B cell (primary cell): ENCODE results near the gene VAPB.

ENCODE experiments used
- EZH2 ChIP-seq: IDR thresholded peaks from 2 replicates; pipeline ENCODE4 v1.6.1; 2012; ENCODE audit warnings: borderline replicate concordance, low read depth, mild to moderate bottlenecking, moderate library complexity, low read length; ENCODE audit not compliant: insufficient read depth, poor library complexity, severe bottlenecking
- TF ChIP-seq, protein P1 (sequence below): fragments of 200-600 bp; IDR thresholded peaks from one replicate; pipeline ENCODE4 v1.8.0; 2022; ENCODE audit warnings: antibody characterized with exemption, mild to moderate bottlenecking

DNA sequence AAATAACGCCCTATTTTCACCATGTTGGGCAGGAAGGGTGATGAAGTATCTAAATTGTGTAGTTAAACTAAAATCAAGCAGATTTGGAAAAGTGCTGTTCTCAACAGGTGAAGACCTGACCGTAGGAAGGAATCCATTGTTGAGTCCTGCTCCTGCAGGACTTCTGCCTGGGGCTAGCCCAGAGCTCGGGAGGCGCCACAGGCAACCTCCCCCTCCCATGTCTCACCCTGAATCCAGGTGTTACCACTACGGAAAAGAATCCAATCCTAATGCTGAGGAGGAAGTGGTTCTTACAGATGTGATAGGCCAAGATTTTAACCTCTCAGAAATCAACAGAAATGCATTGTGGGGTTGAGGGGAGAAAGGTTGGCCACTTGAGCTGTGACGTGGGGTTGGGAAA is 49.3 kb upstream of the VAPB start:
- TF ChIP-seq, protein P1, sequence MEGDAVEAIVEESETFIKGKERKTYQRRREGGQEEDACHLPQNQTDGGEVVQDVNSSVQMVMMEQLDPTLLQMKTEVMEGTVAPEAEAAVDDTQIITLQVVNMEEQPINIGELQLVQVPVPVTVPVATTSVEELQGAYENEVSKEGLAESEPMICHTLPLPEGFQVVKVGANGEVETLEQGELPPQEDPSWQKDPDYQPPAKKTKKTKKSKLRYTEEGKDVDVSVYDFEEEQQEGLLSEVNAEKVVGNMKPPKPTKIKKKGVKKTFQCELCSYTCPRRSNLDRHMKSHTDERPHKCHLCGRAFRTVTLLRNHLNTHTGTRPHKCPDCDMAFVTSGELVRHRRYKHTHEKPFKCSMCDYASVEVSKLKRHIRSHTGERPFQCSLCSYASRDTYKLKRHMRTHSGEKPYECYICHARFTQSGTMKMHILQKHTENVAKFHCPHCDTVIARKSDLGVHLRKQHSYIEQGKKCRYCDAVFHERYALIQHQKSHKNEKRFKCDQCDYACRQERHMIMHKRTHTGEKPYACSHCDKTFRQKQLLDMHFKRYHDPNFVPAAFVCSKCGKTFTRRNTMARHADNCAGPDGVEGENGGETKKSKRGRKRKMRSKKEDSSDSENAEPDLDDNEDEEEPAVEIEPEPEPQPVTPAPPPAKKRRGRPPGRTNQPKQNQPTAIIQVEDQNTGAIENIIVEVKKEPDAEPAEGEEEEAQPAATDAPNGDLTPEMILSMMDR = no peak
- TF ChIP-seq EZH2 = no peak
